Neural crest cell (in vitro differentiated cells): ENCODE data around the gene GKN2. TPM values are rescaled to one million over a fixed set of nuclear protein-coding genes. Genes with fewer than 3 reads are reported as not detected.

ENCODE experiments used
- DNase-seq: peaks from one replicate; pipeline ENCODE4 v3.0.0; 2021; ENCODE audit warnings: low read depth, mixed read lengths, low spot score
- H3K27ac Mint-ChIP-seq: one replicate; pipeline ENCODE4 v1.8.0; 2021; ENCODE audit warnings: mild to moderate bottlenecking, mixed read lengths; ENCODE audit not compliant: unreplicated experiment
- H3K27me3 Mint-ChIP-seq: 2 replicates; pipeline ENCODE4 v1.8.0; 2021; ENCODE audit warnings: low read depth, mild to moderate bottlenecking, mixed read lengths
- H3K36me3 Mint-ChIP-seq: 2 replicates; pipeline ENCODE4 v1.8.0; 2021; ENCODE audit warnings: low read depth, mild to moderate bottlenecking, mixed read lengths
- H3K4me1 Mint-ChIP-seq: 2 replicates; pipeline ENCODE4 v1.8.0; 2021; ENCODE audit warnings: mixed read lengths
- H3K4me3 Mint-ChIP-seq: one replicate; pipeline ENCODE4 v1.8.0; 2021; ENCODE audit warnings: mild to moderate bottlenecking, mixed read lengths
- H3K9me3 Mint-ChIP-seq: 2 replicates; pipeline ENCODE4 v1.8.0; 2021; ENCODE audit warnings: mixed read lengths
- total RNA-seq: library from RNA; stranded (reverse); gene quantifications from 2 replicates; pipeline ENCODE4 v1.2.1, GENCODE V29; 2021
- TF ChIP-seq, protein P1 (sequence below): fragments of 200-600 bp; sonication (generic); conservative IDR thresholded peaks from 2 replicates; pipeline ENCODE4 v1.5.0; 2021; ENCODE audit warnings: antibody characterized with exemption, mild to moderate bottlenecking

Gene GKN2
- total RNA-seq, 1 donor from 2014 or later = not detected

DNA sequence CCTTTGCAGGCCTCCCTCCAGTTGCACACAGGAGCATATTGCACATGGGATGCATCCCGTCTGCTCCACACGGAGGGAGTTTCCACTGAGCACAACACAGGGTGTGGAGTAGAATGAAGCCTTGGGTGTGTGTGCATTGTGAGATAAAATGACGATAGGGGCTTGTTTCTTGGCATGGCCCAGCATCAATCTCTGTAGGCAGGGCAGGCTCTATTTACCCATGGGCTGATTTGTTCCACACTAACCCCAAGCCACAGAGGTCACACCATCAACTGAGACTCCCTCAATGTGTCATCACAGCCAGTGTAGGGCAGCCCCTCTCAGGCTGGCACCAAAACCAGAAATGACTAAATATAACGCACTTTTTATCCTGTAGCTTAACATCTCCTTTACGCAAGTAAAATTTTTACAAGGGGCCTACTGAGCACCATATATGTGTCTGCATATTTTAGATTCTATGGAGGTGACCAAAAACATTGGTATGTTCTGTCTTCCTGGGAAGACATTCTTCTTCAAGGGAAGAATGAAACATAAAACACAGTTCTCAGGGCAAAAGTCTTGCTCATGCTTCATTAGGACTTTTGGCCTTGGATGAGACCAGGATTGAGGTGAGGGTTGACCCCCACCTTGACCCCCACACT, 19.0 kb upstream of the GKN2 start:
- no peak overlapping the region for H3K4me3 Mint-ChIP-seq
- TF ChIP-seq, protein P1, sequence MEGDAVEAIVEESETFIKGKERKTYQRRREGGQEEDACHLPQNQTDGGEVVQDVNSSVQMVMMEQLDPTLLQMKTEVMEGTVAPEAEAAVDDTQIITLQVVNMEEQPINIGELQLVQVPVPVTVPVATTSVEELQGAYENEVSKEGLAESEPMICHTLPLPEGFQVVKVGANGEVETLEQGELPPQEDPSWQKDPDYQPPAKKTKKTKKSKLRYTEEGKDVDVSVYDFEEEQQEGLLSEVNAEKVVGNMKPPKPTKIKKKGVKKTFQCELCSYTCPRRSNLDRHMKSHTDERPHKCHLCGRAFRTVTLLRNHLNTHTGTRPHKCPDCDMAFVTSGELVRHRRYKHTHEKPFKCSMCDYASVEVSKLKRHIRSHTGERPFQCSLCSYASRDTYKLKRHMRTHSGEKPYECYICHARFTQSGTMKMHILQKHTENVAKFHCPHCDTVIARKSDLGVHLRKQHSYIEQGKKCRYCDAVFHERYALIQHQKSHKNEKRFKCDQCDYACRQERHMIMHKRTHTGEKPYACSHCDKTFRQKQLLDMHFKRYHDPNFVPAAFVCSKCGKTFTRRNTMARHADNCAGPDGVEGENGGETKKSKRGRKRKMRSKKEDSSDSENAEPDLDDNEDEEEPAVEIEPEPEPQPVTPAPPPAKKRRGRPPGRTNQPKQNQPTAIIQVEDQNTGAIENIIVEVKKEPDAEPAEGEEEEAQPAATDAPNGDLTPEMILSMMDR = no peak
- no peaks in the 10 kb centered on the region for H3K36me3 Mint-ChIP-seq
- peaks cover 7% of the 10 kb centered on the region for H3K27me3 Mint-ChIP-seq
- no peak for DNase-seq
- no peaks in the 10 kb centered on the region for H3K9me3 Mint-ChIP-seq
- H3K4me1 Mint-ChIP-seq = peaks cover 3% of the 10 kb centered on the region
- no peak overlapping the region for H3K27ac Mint-ChIP-seq

DNA sequence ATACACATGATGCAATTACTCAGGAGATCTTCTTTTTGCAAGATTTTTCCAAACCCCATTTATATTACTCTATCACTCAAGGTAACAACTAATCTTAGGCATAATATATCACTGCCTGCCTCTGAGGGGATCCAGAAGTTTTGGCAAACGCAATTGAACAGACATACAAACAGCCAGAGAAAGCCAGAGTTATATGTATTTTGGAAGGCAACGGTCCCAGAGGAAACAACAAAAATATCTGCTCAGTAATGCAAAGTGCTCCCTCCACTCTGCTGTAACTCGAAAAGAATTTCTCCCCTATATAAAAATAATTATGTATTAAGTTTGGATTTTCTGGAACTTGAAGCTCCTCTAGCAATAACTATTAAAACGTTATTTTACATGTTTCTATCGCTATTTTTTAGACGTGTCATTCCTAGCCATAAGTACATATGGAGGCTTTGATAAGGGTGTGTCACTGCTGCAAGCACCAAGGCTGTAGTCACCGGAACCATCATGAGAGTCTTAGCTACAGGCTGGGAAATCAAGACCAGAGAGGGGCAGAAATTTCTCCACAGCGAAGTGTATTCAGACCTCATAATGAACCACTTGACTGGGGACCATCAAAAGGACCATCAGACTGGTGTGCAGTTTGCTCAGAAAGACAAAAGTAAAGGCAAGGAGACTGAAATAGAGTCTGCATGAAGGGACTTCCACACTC, 18.0 kb upstream of the GKN2 start:
- TF ChIP-seq, protein P1 = no peak
- Mint-ChIP-seq H3K9me3 (no peaks in the 10 kb centered on the region), H3K36me3 (no peaks in the 10 kb centered on the region), H3K27ac (no peak overlapping the region), H3K4me1 (peaks cover 3% of the 10 kb centered on the region), H3K4me3 (no peak overlapping the region), H3K27me3 (peaks cover 7% of the 10 kb centered on the region)
- DNase-seq = no peak

DNA sequence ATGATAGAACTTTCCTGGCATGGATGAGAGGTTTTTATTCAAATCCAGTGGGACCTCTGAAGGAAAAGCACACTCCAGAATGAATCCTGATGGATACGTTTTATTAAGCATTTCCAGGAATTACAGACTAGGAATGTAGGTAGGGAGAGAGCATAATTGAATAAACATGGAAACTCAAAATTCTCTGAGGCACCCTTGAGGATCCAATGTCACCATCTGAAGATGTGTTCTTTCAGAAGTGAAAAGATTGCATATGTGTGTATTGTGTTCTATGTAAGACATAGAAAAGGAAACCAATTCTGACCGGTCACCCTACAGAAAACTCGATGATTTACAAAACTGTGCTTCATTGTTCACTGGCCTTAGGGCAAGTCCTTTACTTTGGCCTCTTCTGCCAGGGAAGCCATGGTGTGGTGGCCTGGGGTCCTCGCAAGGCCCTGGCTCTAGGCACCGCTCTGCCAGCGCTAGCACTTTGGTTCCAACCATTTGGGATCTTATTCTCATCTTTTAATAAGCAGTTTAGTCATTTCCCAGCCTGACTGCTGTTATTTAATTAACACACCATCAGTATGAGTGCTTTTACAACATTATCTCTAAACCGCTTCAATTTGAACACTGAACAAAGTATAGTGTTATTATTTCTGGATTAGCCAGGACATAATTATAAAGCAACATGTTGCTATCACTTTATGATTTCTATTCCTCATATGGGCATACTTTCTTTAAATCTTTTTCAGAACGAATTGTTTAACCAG, 17.2 kb upstream of the GKN2 start:
- H3K9me3 Mint-ChIP-seq = no peaks in the 10 kb centered on the region
- H3K27ac Mint-ChIP-seq = no peak overlapping the region
- H3K4me3 Mint-ChIP-seq = no peak overlapping the region
- DNase-seq = no peak
- TF ChIP-seq, protein P1 = no peak
- H3K27me3 Mint-ChIP-seq = peaks cover 4% of the 10 kb centered on the region
- H3K4me1 Mint-ChIP-seq = peaks cover 3% of the 10 kb centered on the region
- H3K36me3 Mint-ChIP-seq = no peaks in the 10 kb centered on the region

DNA sequence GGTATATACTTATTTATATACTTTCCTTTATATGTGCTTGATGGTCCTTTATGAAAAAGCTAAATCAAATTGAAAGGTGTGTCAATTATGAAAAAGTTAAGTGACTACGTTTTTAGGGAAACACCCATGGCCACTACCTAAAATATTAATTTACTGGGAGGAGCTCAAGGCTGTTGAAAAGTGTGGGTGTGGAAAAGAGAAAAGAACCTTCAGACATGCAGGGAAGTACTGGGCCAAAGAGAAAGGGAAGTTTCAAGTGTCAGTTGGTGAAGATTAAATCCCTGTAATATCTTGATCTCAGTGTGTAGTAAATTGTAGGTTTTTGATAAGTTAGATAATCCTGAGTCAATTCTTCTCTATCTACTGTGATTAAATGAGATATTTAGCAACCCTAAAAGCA, 15.5 kb upstream of the GKN2 start:
- no peak overlapping the region for H3K4me3 Mint-ChIP-seq
- DNase-seq = no peak
- peaks cover 3% of the 10 kb centered on the region for H3K4me1 Mint-ChIP-seq
- H3K27me3 Mint-ChIP-seq = peaks cover 7% of the 10 kb centered on the region
- H3K27ac Mint-ChIP-seq = no peak overlapping the region
- TF ChIP-seq, protein P1 = no peak
- no peaks in the 10 kb centered on the region for H3K9me3 Mint-ChIP-seq
- no peaks in the 10 kb centered on the region for H3K36me3 Mint-ChIP-seq

DNA sequence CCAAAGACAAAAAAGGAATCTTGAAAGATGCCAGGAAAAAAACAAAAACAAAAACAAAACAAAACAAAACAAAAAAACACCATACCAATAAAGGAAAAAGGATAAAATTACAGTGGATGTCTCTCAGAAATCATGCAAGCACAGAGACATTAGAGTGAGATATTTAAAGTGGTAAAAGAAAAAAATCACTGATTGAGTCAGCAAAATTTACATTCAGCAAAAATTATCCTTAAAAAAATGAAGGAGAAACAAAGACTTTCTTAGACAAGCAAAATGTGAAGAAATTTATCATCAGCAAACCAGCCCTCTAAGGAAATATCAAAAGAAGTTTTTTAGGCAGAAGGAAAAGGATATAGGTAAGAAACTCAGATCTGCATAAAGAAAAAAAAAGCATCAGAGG, 11.6 kb upstream of the GKN2 start:
- no peaks in the 10 kb centered on the region for H3K4me1 Mint-ChIP-seq
- no peak overlapping the region for H3K27ac Mint-ChIP-seq
- no peak overlapping the region for H3K4me3 Mint-ChIP-seq
- TF ChIP-seq, protein P1 = no peak
- H3K27me3 Mint-ChIP-seq = peaks cover 7% of the 10 kb centered on the region
- H3K36me3 Mint-ChIP-seq = no peaks in the 10 kb centered on the region
- DNase-seq = no peak
- H3K9me3 Mint-ChIP-seq = no peaks in the 10 kb centered on the region
